ENCODE data around the gene COL27A1. TPM values are rescaled to one million over a fixed set of nuclear protein-coding genes. Genes with fewer than 3 reads are reported as not detected.

COL27A1 gene
- total RNA-seq, 1 experiment from 2014 or later: not detected

DNA sequence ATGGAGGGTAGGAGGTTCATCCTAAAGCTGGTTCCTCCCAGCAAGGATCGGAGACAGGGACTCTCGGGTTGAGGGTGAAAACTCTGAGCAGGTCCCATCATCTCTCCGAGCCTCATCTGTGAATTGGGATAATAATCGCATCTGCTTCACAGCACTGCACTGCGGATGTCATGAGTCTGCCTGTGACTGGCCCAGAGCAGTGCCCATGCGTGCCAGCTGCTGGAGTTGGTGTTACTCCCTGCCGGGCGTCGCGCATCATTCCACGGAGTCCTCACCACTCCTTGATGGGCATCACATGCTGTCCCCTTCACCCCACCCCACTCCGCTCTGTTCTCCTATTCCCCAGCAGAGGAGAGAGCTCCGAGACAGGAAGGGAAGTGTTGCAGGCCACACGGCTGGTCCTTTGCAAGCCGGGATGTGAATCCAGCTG, 132.4 kb downstream of the COL27A1 start:
- no peak for DNase-seq
- Histone ChIP-seq H3K9me2 (replicated peaks; ENCODE audit: insufficient read depth, low read length) (no peaks in the 10 kb centered on the region), H3K27me3 (ENCODE audit: low read length) (no peaks in the 10 kb centered on the region), H4K20me1 (ENCODE audit: insufficient read depth, low read depth, low read length) (no peaks in the 10 kb centered on the region), H3K9me3 (ENCODE audit: low read length) (no peaks in the 10 kb centered on the region), H3K4me2 (ENCODE audit: low read depth, low read length, poor library complexity, severe bottlenecking) (no peak overlapping the region), H3K27ac (ENCODE audit: low read length) (no peak overlapping the region), H2AFZ (ENCODE audit: low read length) (no peak overlapping the region), H3K79me2 (ENCODE audit: low read length) (no peaks in the 10 kb centered on the region), H3K4me3 (ENCODE audit: low read length) (no peak overlapping the region), H3K9ac (ENCODE audit: low read length) (no peak overlapping the region), H3K36me3 (ENCODE audit: insufficient read depth, low read length) (no peaks in the 10 kb centered on the region), H3K4me1 (ENCODE audit: low read length) (no peaks in the 10 kb centered on the region)

DNA sequence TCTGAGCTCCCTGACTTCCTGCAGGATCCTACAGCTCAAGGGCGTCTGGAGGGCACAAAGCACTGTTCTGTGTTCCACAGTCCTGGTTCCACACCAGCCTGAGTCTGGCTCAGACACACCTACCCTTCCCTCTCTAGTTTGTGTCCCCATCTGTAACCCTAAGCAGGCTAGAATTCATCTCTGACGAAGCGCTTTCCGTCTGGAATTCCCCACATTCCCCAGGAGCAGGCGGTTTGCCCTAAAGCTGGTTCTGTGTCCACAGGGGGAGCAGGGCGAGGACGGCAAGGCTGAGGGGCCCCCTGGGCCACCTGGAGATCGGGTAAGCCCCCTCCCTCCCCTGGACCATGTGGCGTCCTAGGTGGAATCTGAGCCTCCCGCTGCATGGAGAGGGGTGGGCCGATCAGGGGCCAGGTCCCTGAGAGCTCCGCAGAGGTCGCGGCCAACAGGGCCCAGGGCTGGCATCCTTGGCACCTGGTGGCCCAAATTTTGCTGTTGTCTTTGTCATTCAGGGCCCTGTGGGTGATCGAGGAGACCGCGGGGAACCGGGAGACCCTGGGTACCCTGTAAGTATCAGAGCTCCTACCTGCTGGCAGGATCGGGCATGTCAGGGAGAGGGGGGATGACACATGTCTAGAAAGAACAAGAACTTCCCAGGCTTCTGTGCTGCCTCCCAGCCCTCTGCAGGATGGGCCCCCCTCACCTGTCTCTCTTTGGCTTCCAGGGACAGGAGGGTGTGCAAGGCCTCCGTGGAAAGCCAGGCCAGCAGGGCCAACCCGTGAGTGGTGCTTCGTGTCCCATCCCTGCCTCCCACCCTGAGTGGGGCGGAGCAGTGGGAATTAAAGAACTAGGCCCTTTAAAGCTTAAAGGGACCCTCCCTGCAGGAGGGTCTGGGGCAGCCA, 133.1 kb downstream of the COL27A1 start:
- H4K20me1 ChIP-seq (ENCODE audit: insufficient read depth, low read depth, low read length): no peaks in the 10 kb centered on the region

DNA sequence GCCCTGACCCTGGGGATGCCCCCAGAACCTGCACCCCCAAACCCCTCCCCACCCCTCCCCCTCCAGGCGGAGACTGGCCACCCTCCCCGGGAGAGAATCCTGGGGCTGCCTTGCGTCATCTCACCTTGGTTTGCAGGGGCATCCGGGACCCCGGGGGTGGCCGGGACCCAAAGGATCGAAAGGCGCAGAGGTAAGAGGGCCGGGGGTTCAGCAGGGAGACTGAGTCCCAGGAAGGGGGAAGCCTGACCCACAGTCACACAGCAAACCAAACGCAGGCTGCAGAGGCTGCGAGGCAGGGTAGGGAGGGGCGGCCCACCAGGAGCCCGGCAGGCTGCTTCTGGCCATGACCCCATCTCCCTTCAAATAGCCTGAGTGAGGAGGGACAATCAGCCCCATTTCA, 133.8 kb downstream of the COL27A1 start:
- DNase-seq: no peak
- H3K9me3 ChIP-seq (ENCODE audit: low read length): no peaks in the 10 kb centered on the region
- H3K4me3 ChIP-seq (ENCODE audit: low read length): no peak overlapping the region
- H4K20me1 ChIP-seq (ENCODE audit: insufficient read depth, low read depth, low read length): no peaks in the 10 kb centered on the region
- no peaks in the 10 kb centered on the region for H3K79me2 ChIP-seq (ENCODE audit: low read length)
- H3K4me1 ChIP-seq (ENCODE audit: low read length): no peaks in the 10 kb centered on the region
- H3K9ac ChIP-seq (ENCODE audit: low read length): no peak overlapping the region
- no peak overlapping the region for H3K27ac ChIP-seq (ENCODE audit: low read length)
- no peak overlapping the region for H2AFZ ChIP-seq (ENCODE audit: low read length)
- H3K4me2 ChIP-seq (ENCODE audit: low read depth, low read length, poor library complexity, severe bottlenecking): no peak overlapping the region
- no peaks in the 10 kb centered on the region for H3K9me2 ChIP-seq (replicated peaks; ENCODE audit: insufficient read depth, low read length)
- no peaks in the 10 kb centered on the region for H3K27me3 ChIP-seq (ENCODE audit: low read length)
- no peaks in the 10 kb centered on the region for H3K36me3 ChIP-seq (ENCODE audit: insufficient read depth, low read length)

More for the DNA sequence above, 133.1 kb downstream of the COL27A1 start:
- H3K9ac ChIP-seq (ENCODE audit: low read length): no peak overlapping the region
- no peak overlapping the region for H3K4me3 ChIP-seq (ENCODE audit: low read length)
- H3K27me3 ChIP-seq (ENCODE audit: low read length): no peaks in the 10 kb centered on the region
- no peaks in the 10 kb centered on the region for H3K79me2 ChIP-seq (ENCODE audit: low read length)
- no peaks in the 10 kb centered on the region for H3K4me1 ChIP-seq (ENCODE audit: low read length)
- no peak overlapping the region for H2AFZ ChIP-seq (ENCODE audit: low read length)
- no peak overlapping the region for H3K4me2 ChIP-seq (ENCODE audit: low read depth, low read length, poor library complexity, severe bottlenecking)
- H3K9me2 ChIP-seq (replicated peaks; ENCODE audit: insufficient read depth, low read length): no peaks in the 10 kb centered on the region
- no peaks in the 10 kb centered on the region for H3K9me3 ChIP-seq (ENCODE audit: low read length)
- DNase-seq: no peak
- no peaks in the 10 kb centered on the region for H3K36me3 ChIP-seq (ENCODE audit: insufficient read depth, low read length)
- H3K27ac ChIP-seq (ENCODE audit: low read length): no peak overlapping the region

DNA sequence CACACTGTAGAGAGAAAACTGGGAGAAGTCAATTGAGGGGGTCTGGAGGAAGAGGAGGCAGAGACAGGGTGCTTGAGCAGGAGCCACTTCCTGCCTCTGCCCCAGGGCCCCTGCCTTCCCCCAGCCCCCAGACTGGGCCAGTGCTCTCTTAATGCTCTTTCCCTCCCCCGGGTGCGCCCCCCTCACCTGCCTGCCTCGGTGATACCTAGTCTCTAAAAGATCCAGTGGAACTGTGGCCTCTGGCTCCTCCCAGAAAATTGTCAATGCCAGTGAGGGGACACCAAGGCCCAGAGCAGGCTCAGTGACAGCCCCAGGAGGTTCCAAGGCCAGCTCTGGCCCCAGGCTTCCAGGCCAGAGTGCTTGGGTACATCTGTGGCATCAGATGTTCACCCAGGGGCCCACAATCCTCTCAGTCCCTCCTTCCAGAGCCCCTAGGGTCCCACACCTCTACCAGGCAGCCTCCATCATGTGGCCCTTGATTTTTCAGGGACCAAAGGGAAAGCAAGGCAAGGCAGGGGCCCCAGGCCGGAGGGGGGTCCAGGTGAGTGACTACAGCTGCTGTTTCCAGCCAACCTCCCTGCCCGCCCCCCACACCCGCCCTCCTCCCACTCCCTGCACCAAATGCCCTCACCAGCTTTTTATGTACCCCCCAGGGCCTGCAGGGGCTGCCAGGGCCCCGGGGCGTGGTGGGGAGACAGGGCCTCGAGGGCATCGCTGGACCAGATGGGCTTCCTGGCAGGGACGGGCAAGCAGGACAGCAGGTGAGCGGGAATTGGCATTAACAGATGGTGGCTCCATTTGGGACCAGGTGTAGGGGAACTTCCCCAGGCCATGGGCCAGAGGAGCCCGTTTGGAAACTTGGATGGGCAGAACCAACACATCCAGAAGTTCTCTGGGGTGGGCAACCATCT, 134.5 kb downstream of the COL27A1 start:
- Histone ChIP-seq H4K20me1 (ENCODE audit: insufficient read depth, low read depth, low read length) (no peaks in the 10 kb centered on the region), H3K4me1 (ENCODE audit: low read length) (no peaks in the 10 kb centered on the region), H3K36me3 (ENCODE audit: insufficient read depth, low read length) (no peaks in the 10 kb centered on the region), H3K27me3 (ENCODE audit: low read length) (no peaks in the 10 kb centered on the region), H3K9me2 (replicated peaks; ENCODE audit: insufficient read depth, low read length) (no peaks in the 10 kb centered on the region), H3K4me3 (ENCODE audit: low read length) (no peak overlapping the region), H3K9ac (ENCODE audit: low read length) (no peak overlapping the region), H3K4me2 (ENCODE audit: low read depth, low read length, poor library complexity, severe bottlenecking) (no peak overlapping the region), H2AFZ (ENCODE audit: low read length) (no peak overlapping the region), H3K27ac (ENCODE audit: low read length) (no peak overlapping the region), H3K9me3 (ENCODE audit: low read length) (0 out of 2 replicates have a peak, but pooled peaks cover 5% of the 10 kb centered on the region), H3K79me2 (ENCODE audit: low read length) (no peaks in the 10 kb centered on the region)
- DNase-seq: no peak

DNA sequence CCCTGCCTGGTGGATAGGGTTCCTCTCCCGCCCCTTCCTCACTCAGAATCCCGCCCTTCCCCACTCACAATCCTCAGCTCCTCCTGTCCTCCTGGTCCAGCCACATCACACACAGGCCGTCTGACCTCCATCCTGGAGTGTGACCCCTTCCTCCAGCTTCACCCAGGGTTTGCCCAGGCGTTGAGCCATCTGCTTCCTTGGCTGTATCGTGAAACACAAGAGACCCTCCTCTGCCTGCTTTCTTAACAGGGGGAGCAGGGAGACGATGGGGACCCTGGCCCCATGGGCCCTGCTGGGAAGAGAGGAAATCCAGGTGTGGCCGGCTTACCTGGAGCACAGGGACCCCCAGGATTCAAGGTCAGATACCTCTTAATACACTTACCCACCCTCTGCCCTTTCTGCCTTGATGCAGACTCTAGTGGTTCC, 135.2 kb downstream of the COL27A1 start:
- no peak overlapping the region for H3K4me2 ChIP-seq (ENCODE audit: low read depth, low read length, poor library complexity, severe bottlenecking)
- H3K9me2 ChIP-seq (replicated peaks; ENCODE audit: insufficient read depth, low read length): no peaks in the 10 kb centered on the region
- H3K36me3 ChIP-seq (ENCODE audit: insufficient read depth, low read length): no peaks in the 10 kb centered on the region
- H3K79me2 ChIP-seq (ENCODE audit: low read length): no peaks in the 10 kb centered on the region
- no peak overlapping the region for H3K4me3 ChIP-seq (ENCODE audit: low read length)
- H2AFZ ChIP-seq (ENCODE audit: low read length): no peak overlapping the region
- no peaks in the 10 kb centered on the region for H3K27me3 ChIP-seq (ENCODE audit: low read length)
- H3K9ac ChIP-seq (ENCODE audit: low read length): no peak overlapping the region
- H3K9me3 ChIP-seq (ENCODE audit: low read length): peaks cover 8% of the 10 kb centered on the region; the same call in 1 of the 2 replicates
- no peaks in the 10 kb centered on the region for H4K20me1 ChIP-seq (ENCODE audit: insufficient read depth, low read depth, low read length)
- H3K4me1 ChIP-seq (ENCODE audit: low read length): no peaks in the 10 kb centered on the region
- no peak for DNase-seq
- H3K27ac ChIP-seq (ENCODE audit: low read length): no peak overlapping the region

DNA sequence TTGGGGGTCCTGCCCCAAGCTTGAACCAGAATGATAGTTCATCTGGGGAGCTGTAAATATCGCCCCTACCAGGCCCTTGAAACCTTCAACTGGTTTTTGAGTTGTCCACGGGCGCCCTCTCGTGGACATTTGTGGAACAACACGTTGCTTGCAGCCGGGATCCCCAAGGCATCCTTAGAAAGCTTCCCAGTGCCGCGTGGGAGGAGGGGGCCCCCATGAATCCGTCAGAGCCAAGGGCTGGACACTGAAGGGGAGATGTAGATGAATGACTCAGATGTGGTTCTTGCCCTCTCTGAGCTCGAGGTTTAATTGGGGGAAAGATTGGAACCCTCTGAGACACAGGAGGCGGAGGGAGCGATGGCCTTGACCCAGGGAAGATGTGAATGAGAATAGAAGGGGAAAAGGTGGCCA, 135.7 kb downstream of the COL27A1 start:
- Histone ChIP-seq H3K27me3 (ENCODE audit: low read length) (no peaks in the 10 kb centered on the region), H3K9me3 (ENCODE audit: low read length) (peaks cover 8% of the 10 kb centered on the region; the same call in 1 of the 2 replicates), H3K4me3 (ENCODE audit: low read length) (no peak overlapping the region), H3K36me3 (ENCODE audit: insufficient read depth, low read length) (no peaks in the 10 kb centered on the region), H3K4me2 (ENCODE audit: low read depth, low read length, poor library complexity, severe bottlenecking) (no peak overlapping the region), H4K20me1 (ENCODE audit: insufficient read depth, low read depth, low read length) (no peaks in the 10 kb centered on the region), H3K9me2 (replicated peaks; ENCODE audit: insufficient read depth, low read length) (no peaks in the 10 kb centered on the region), H2AFZ (ENCODE audit: low read length) (no peak overlapping the region), H3K9ac (ENCODE audit: low read length) (no peak overlapping the region), H3K4me1 (ENCODE audit: low read length) (no peaks in the 10 kb centered on the region), H3K79me2 (ENCODE audit: low read length) (no peaks in the 10 kb centered on the region), H3K27ac (ENCODE audit: low read length) (no peak overlapping the region)
- DNase-seq: peak; percentile 88

DNA sequence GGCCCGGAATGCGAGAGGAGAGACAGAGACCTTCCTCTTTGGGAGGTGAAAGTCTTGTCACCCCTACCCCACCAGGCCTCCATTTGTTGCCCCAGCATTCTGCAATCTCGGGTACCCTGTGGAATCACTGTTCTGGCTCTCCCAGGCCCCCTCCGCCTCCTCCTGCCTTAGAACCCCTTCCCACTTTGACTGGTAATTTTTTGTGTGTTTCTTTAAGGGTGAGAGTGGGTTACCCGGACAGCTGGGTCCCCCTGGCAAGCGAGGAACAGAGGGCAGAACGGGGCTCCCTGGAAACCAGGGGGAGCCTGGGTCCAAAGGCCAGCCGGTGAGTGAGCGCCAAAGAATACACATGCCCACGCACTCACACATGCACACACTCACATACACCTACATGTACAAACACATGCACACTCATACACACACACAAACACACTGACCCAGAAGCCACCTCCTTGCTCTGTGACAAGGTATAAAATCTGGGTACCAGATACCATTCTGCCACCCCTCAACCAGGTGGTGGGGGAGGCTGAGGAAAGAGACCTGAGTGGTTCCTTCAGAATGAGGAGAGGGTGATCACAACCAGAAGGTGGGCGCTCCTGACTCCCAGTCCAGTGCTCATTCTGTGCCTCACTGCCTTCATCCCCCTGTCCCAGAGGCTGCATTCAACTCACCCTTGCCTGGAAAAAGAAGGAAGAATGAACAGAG, 136.7 kb downstream of the COL27A1 start:
- Histone ChIP-seq H3K9ac (ENCODE audit: low read length) (no peak overlapping the region), H3K36me3 (ENCODE audit: insufficient read depth, low read length) (no peaks in the 10 kb centered on the region), H3K79me2 (ENCODE audit: low read length) (no peaks in the 10 kb centered on the region), H3K27ac (ENCODE audit: low read length) (no peak overlapping the region), H2AFZ (ENCODE audit: low read length) (no peak overlapping the region), H3K4me3 (ENCODE audit: low read length) (no peak overlapping the region), H3K4me2 (ENCODE audit: low read depth, low read length, poor library complexity, severe bottlenecking) (no peak overlapping the region), H3K4me1 (ENCODE audit: low read length) (no peaks in the 10 kb centered on the region), H4K20me1 (ENCODE audit: insufficient read depth, low read depth, low read length) (no peaks in the 10 kb centered on the region), H3K9me3 (ENCODE audit: low read length) (peaks cover 12% of the 10 kb centered on the region; the same call in 1 of the 2 replicates), H3K27me3 (ENCODE audit: low read length) (no peaks in the 10 kb centered on the region), H3K9me2 (replicated peaks; ENCODE audit: insufficient read depth, low read length) (no peaks in the 10 kb centered on the region)
- DNase-seq: no peak

Measured in Karpas-422 (cell line).